ENCODE data around the gene FZR1.

DNA sequence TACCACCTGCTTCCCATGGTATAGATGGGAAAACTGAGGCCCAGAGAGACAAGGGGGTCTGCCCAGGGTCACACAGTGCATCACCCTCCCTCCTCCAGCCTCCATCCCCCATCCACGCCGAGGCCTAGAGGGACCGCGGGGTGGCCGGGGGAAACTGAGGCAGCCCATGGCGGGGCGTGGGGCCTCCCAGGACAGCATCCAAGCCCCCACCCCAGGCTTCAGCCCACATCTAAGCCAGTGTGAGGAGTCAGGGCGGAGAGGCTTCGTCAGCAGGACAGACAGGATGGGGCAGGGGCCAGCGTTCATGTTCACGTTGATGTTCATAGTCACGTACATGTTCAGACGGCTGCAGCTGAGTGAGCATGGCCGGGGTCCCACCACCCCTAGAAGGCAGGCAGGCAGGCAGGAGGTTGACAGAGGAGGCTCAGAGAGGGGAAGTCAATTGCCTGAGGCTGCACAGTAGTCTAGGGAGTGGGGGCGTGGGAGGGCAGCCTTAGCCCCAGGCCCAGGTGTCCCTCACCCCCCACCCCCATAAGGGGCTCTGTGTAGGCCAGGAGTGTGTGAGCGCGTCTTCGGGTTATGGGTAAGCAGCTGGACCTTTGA is 49.1 kb upstream of the FZR1 start:
- TF ChIP-seq, protein P1, sequence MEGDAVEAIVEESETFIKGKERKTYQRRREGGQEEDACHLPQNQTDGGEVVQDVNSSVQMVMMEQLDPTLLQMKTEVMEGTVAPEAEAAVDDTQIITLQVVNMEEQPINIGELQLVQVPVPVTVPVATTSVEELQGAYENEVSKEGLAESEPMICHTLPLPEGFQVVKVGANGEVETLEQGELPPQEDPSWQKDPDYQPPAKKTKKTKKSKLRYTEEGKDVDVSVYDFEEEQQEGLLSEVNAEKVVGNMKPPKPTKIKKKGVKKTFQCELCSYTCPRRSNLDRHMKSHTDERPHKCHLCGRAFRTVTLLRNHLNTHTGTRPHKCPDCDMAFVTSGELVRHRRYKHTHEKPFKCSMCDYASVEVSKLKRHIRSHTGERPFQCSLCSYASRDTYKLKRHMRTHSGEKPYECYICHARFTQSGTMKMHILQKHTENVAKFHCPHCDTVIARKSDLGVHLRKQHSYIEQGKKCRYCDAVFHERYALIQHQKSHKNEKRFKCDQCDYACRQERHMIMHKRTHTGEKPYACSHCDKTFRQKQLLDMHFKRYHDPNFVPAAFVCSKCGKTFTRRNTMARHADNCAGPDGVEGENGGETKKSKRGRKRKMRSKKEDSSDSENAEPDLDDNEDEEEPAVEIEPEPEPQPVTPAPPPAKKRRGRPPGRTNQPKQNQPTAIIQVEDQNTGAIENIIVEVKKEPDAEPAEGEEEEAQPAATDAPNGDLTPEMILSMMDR (IDR thresholded peaks at IDR 0.05; ENCODE audit: control extremely low read depth in 1 of 3, insufficient read depth in 1 of 3, low read depth in 1 of 3, low read length in 3 of 3), result no peak
- TF ChIP-seq POLR2A (IDR thresholded peaks at IDR 0.05; ENCODE audit: control extremely low read depth in 1 of 2, low read depth in 2 of 2, low read length in 2 of 2) (no peak), TAF1 (IDR thresholded peaks at IDR 0.05; ENCODE audit: low read depth, low read length) (no peak), SP1 (IDR thresholded peaks at IDR 0.05; ENCODE audit: low read depth, low read length) (no peak)
- TF ChIP-seq, protein P2, sequence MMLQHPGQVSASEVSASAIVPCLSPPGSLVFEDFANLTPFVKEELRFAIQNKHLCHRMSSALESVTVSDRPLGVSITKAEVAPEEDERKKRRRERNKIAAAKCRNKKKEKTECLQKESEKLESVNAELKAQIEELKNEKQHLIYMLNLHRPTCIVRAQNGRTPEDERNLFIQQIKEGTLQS (IDR thresholded peaks at IDR 0.05; ENCODE audit: insufficient read depth, low read depth, low read length), result no peak
